ENCODE data around the gene SYT9.

SYT9 gene

DNA sequence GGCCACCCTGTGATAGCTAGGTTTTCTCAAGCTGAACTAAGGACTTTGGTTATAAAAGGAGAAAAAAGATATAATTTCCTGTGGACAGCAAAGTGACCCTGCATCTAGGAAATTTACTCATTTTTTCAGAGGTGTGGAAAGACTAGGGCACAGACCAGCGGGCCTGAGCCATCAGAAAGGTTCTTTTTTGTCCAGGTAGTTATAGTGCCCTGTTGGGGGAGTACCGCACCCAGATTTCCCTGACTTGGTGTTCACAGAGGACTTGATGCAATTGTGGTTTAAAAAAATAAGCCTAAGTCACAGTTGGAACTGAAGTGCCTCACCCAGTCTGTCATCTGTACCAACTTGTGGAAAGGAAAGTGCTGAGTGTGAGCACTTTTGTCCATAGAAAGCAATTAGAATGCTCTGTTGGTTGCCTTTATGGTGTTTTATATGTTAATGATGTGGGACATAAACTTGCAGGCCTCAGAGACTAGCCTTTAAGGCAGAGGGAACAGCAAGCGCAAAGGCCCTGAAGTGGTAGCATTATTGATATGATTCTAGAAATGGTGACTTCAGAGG lies 3.1 kb downstream of the SYT9 start:
- no peak overlapping the region for H3K4me3 ChIP-seq (ENCODE audit: low read depth, low read length)
- no peak for DNase-seq (ENCODE audit: low read depth)
- TF ChIP-seq, protein P1, sequence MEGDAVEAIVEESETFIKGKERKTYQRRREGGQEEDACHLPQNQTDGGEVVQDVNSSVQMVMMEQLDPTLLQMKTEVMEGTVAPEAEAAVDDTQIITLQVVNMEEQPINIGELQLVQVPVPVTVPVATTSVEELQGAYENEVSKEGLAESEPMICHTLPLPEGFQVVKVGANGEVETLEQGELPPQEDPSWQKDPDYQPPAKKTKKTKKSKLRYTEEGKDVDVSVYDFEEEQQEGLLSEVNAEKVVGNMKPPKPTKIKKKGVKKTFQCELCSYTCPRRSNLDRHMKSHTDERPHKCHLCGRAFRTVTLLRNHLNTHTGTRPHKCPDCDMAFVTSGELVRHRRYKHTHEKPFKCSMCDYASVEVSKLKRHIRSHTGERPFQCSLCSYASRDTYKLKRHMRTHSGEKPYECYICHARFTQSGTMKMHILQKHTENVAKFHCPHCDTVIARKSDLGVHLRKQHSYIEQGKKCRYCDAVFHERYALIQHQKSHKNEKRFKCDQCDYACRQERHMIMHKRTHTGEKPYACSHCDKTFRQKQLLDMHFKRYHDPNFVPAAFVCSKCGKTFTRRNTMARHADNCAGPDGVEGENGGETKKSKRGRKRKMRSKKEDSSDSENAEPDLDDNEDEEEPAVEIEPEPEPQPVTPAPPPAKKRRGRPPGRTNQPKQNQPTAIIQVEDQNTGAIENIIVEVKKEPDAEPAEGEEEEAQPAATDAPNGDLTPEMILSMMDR (conservative IDR thresholded peaks at IDR 0.05; ENCODE audit: low read depth, low read length), result no peak

DNA sequence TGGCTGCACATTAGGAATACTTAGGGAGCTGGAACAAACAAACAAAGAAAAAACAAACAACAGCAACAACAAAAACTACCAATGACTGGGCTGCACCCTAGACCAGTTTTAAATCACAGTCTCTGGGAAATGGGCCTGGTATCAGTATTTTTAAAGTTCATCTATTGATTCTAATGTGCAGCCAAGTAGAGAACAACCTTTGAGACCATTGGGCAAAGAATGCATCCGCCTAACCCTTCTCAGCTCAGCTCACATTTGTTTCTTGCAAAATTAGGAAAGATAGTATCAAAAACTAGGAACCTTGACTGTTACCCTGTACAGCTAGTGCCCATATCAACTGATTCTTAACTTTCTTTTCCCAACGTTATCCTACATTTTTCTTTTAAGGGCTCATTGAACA lies 5.2 kb downstream of the SYT9 start:
- DNase-seq (ENCODE audit: low read depth), result no peak
- TF ChIP-seq, protein P1 (conservative IDR thresholded peaks at IDR 0.05; ENCODE audit: low read depth, low read length), result no peak
- H3K4me3 ChIP-seq (ENCODE audit: low read depth, low read length), result no peak overlapping the region

DNA sequence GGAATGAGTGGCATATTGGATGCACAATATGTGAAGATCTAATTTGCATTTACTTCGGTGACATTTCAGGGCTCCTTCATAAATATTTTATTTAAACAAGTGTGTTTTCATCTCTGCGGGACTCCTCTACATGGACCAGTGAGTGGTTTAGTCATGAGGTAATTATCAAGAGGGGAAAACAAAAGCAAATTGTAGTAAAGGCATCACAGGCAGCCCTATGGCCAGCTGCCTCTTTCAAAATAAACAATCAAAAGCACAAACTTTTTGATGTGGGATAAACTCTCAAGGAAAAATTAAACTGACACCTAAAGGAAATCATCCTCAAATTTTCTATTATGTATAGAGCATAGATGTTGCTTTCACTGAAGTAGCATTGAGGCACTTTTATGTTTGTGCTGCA lies 6.0 kb downstream of the SYT9 start:
- DNase-seq (ENCODE audit: low read depth), result no peak
- no peak overlapping the region for H3K4me3 ChIP-seq (ENCODE audit: low read depth, low read length)
- TF ChIP-seq, protein P1 (conservative IDR thresholded peaks at IDR 0.05; ENCODE audit: low read depth, low read length), result no peak

DNA sequence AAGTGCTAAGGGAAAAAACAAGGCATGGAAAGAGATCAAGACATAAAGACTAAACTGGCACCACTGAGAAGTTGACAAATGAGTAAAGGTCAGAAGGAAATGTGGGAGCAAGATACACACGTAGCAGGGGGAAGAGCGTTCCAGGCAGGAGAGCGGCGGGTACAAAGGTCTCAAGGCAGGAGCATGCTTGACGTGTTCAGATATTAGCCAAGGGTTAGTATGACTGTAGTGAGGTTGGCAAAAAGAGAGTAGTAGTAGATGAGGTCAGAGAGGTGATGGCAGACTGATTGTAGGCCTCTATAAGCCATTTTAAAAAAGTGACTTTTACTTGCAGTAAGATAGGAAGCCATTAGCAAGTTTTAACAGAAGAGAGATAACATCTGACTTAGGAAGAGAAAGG lies 9.9 kb downstream of the SYT9 start:
- DNase-seq (ENCODE audit: low read depth), result no peak
- TF ChIP-seq, protein P1 (conservative IDR thresholded peaks at IDR 0.05; ENCODE audit: low read depth, low read length), result no peak
- no peak overlapping the region for H3K4me3 ChIP-seq (ENCODE audit: low read depth, low read length)

DNA sequence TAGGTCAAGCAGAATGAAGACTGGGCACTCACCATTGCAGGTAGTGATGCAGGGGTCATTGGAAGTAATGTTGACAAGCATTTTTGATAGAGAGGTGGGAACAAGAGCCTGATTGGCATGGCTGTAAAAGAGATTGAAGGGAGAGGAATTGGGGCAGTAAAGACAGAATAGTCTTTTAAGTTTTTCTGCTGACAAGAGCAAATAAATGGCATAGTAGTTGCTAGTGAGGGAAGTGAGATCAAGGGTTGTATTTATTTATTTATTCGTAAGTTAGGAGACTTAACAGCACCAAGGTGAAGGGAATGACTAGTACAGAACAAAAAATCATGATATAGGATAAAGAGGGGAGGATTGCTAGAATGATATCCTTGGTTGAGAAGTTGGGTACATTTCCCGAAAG lies 11.0 kb downstream of the SYT9 start:
- TF ChIP-seq, protein P1 (conservative IDR thresholded peaks at IDR 0.05; ENCODE audit: low read depth, low read length), result no peak
- no peak for DNase-seq (ENCODE audit: low read depth)
- H3K4me3 ChIP-seq (ENCODE audit: low read depth, low read length), result no peak overlapping the region

DNA sequence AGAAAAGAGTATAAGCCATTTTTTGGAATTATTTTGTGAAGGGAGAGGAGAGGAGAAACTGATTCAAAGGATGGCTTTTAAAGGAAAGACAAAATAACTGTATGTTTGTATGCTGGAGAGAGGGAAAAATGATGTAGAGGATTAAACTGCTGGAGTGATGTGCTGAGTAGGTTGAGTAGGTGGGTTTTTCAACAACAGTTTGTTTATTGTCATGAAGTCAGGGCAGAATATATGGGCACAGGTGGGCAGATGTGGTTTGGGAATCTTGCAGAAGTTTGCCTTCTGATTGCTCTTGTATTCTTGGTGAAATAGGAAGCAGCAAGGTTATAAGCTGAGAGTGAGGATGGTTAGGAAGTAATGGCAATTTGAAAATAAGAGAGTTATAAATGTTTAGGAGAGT lies 12.1 kb downstream of the SYT9 start:
- no peak for DNase-seq (ENCODE audit: low read depth)
- TF ChIP-seq, protein P1 (conservative IDR thresholded peaks at IDR 0.05; ENCODE audit: low read depth, low read length), result no peak
- no peak overlapping the region for H3K4me3 ChIP-seq (ENCODE audit: low read depth, low read length)

DNA sequence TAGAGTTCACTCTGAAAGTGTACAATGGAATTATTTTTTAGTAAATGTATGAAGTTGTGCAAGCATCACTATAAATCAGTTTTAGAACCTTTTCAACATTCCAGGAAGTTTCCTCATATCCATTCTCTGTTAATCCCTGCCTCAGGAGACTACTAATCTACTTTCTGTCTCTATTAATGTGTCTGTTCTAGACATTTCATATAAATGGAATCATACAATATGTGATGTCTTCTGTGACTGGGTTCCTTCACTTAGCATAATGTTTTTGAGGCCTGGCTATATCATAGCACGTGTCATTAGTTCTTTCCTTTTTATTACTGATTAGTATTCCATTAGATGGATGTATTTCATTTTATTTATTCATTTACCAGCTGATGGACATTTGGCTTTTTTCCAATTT lies 17.1 kb downstream of the SYT9 start:
- TF ChIP-seq, protein P1 (conservative IDR thresholded peaks at IDR 0.05; ENCODE audit: low read depth, low read length), result no peak
- no peak for DNase-seq (ENCODE audit: low read depth)
- H3K4me3 ChIP-seq (ENCODE audit: low read depth, low read length), result no peak overlapping the region

All from choroid plexus epithelial cell (primary cell).